Smooth muscle cell (in vitro differentiated cells): ENCODE measurements around the gene UNC13A. TPM values are rescaled to one million over a fixed set of nuclear protein-coding genes. Genes with fewer than 3 reads are reported as not detected.

Experiments used
- DNase-seq: peaks from one replicate; lab custom pipeline; 2025; ENCODE audit not compliant: unreplicated experiment; lab: John Stamatoyannopoulos, UW
- H2AFZ ChIP-seq: fragments of 200-600 bp; sonication (generic); 2 replicates; pipeline ENCODE4 v1.6.0; 2016; ENCODE audit warnings: antibody characterized with exemption, low read depth, mild to moderate bottlenecking
- H3F3A ChIP-seq: fragments of 200-600 bp; sonication (generic); 2 replicates; pipeline ENCODE4 v1.6.0; 2017; ENCODE audit warnings: antibody characterized with exemption, low read depth
- H3K27ac ChIP-seq: fragments of 200-600 bp; sonication (generic); 2 replicates; pipeline ENCODE4 v1.5.1; 2016; ENCODE audit warnings: low read depth, mild to moderate bottlenecking
- H3K27me3 ChIP-seq: fragments of 200-600 bp; sonication (generic); 2 replicates; pipeline ENCODE4 v1.6.1; 2016; ENCODE audit warnings: low read depth, mild to moderate bottlenecking
- H3K36me3 ChIP-seq: fragments of 200-600 bp; sonication (generic); 2 replicates; pipeline ENCODE4 v1.5.1; 2016; ENCODE audit warnings: low read depth
- H3K4me1 ChIP-seq: fragments of 200-600 bp; sonication (generic); 2 replicates; pipeline ENCODE4 v1.5.1; 2016; ENCODE audit warnings: low read depth
- H3K4me2 ChIP-seq: fragments of 200-600 bp; sonication (generic); 2 replicates; pipeline ENCODE4 v1.6.0; 2016; ENCODE audit warnings: mild to moderate bottlenecking
- H3K4me3 ChIP-seq: fragments of 200-600 bp; sonication (generic); 2 replicates; pipeline ENCODE4 v1.5.1; 2016; ENCODE audit warnings: mild to moderate bottlenecking
- H3K79me2 ChIP-seq: fragments of 200-600 bp; sonication (generic); 2 replicates; pipeline ENCODE4 v1.6.0; 2016; ENCODE audit warnings: low read depth, mild to moderate bottlenecking
- H3K9ac ChIP-seq: fragments of 200-600 bp; sonication (generic); 2 replicates; pipeline ENCODE4 v1.6.0; 2016; ENCODE audit warnings: low read depth
- H3K9me3 ChIP-seq: fragments of 200-600 bp; sonication (generic); replicated peaks from 2 replicates; pipeline ENCODE4 v1.5.1; 2016; ENCODE audit warnings: low read depth
- H4K20me1 ChIP-seq: fragments of 200-600 bp; sonication (generic); 2 replicates; pipeline ENCODE4 v1.6.0; 2016; ENCODE audit warnings: low read depth
- CTCF ChIP-seq: fragments of 200-600 bp; sonication (generic); IDR thresholded peaks from 2 replicates; pipeline ENCODE4 v1.5.1; 2017; ENCODE audit warnings: borderline replicate concordance, mild to moderate bottlenecking, antibody characterized with exemption; ENCODE audit not compliant: insufficient read depth, poor library complexity, severe bottlenecking
- WGBS: methylation state at CpG from one replicate; pipeline ENCODE4 v1.1.7; 2016; ENCODE audit warnings: low lambda C conversion rate; 5-methylcytosine and 5-hydroxymethylcytosine counted together
- polyA plus RNA-seq: library from polyadenylated mRNA; unstranded; fragments of >200 nt; fragmentation: Nextera tagmentation; extraction: Ambion mirVana; gene quantifications from 2 replicates; pipeline ENCODE4 v1.2.1, GENCODE V29; 2016
- total RNA-seq: library from RNA; depleted of rRNA; stranded (reverse); fragments of >200 nt; gene quantifications from 2 replicates; pipeline ENCODE4 v1.2.3, GENCODE V29; 2014

The UNC13A gene
- total and polyA plus RNA-seq, 2 experiments from 2014 or later, result 0.21 to 2.1 TPM

GRCh38 chr19:17614476-17614875, 73.7 kb downstream of the UNC13A start:
- TF ChIP-seq CTCF, result no peak
- 82% methylated on average over 5 of the region's 12 CpGs for WGBS
- H4K20me1 ChIP-seq, result no peaks in the 10 kb centered on the region
- no peak overlapping the region for H3K9ac ChIP-seq
- no peaks in the 10 kb centered on the region for H3K36me3 ChIP-seq
- H3K27ac ChIP-seq, result no peak overlapping the region
- no peak overlapping the region for H2AFZ ChIP-seq
- H3K4me3 ChIP-seq, result no peak overlapping the region
- H3K4me1 ChIP-seq, result no peaks in the 10 kb centered on the region
- no peaks in the 10 kb centered on the region for H3K9me3 ChIP-seq
- no peak overlapping the region for H3K4me2 ChIP-seq
- H3F3A ChIP-seq, result no peaks in the 10 kb centered on the region
- no peaks in the 10 kb centered on the region for H3K79me2 ChIP-seq
- DNase-seq, result no peak
- H3K27me3 ChIP-seq, result no peaks in the 10 kb centered on the region

GRCh38 chr19:17611462-17612244, 76.5 kb downstream of the UNC13A start:
- 92% methylated on average over 7 of the region's 7 CpGs for WGBS
- Histone ChIP-seq H2AFZ (no peak overlapping the region), H3K79me2 (no peaks in the 10 kb centered on the region), H3K4me3 (no peak overlapping the region), H3K4me2 (no peak overlapping the region), H3K9me3 (no peaks in the 10 kb centered on the region), H3K27ac (no peak overlapping the region), H4K20me1 (no peaks in the 10 kb centered on the region), H3F3A (no peaks in the 10 kb centered on the region), H3K4me1 (no peaks in the 10 kb centered on the region), H3K9ac (no peak overlapping the region), H3K36me3 (no peaks in the 10 kb centered on the region), H3K27me3 (no peaks in the 10 kb centered on the region)
- no peak for TF ChIP-seq CTCF
- no peak for DNase-seq

GRCh38 chr19:17610384-17610783, 77.8 kb downstream of the UNC13A start:
- Histone ChIP-seq H2AFZ (no peak overlapping the region), H3K9ac (no peak overlapping the region), H3K79me2 (no peaks in the 10 kb centered on the region), H3K9me3 (no peaks in the 10 kb centered on the region), H3K4me1 (no peaks in the 10 kb centered on the region), H3K27me3 (no peaks in the 10 kb centered on the region), H3K4me3 (no peak overlapping the region), H3K4me2 (no peak overlapping the region), H3K27ac (no peak overlapping the region), H3F3A (peaks cover under 1% of the 10 kb centered on the region), H4K20me1 (no peaks in the 10 kb centered on the region), H3K36me3 (no peaks in the 10 kb centered on the region)
- no peak for TF ChIP-seq CTCF
- 85% methylated on average over 7 of the region's 7 CpGs for WGBS
- DNase-seq, result no peak

GRCh38 chr19:17607936-17608335, 80.2 kb downstream of the UNC13A start:
- peaks cover 3% of the 10 kb centered on the region for H3K27me3 ChIP-seq
- peaks cover 7% of the 10 kb centered on the region for H3F3A ChIP-seq
- no peaks in the 10 kb centered on the region for H3K4me1 ChIP-seq
- WGBS, result 99% methylated on average over 9 of the region's 9 CpGs
- H3K27ac ChIP-seq, result no peak overlapping the region
- H3K79me2 ChIP-seq, result no peaks in the 10 kb centered on the region
- DNase-seq, result no peak
- H3K9me3 ChIP-seq, result no peaks in the 10 kb centered on the region
- no peaks in the 10 kb centered on the region for H4K20me1 ChIP-seq
- H3K9ac ChIP-seq, result no peak overlapping the region
- H3K4me3 ChIP-seq, result no peak overlapping the region
- no peak overlapping the region for H3K4me2 ChIP-seq
- no peaks in the 10 kb centered on the region for H3K36me3 ChIP-seq
- TF ChIP-seq CTCF, result no peak
- H2AFZ ChIP-seq, result no peak overlapping the region
